Epithelial cell of prostate (primary cell): ENCODE results near the gene PCSK7.
"Not testable (repeated sequence)": the region's sequence is repeated elsewhere in the genome, so short reads cannot be mapped to it uniquely, and the experiment has no call there.

Experiments
- DNase-seq: peaks from one replicate; pipeline ENCODE4 v3.0.0-alpha.2; 2011; ENCODE audit warnings: low read depth, low spot score
- H3K27ac ChIP-seq: fragments of 450-650 bp; 2 replicates; pipeline ENCODE4 v1.5.1; 2017; ENCODE audit warnings: mild to moderate bottlenecking

PCSK7 gene

GRCh38 chr11:117231842-117232091, at the start of gene PCSK7:
PCSK7 (minus strand) TSS chr11:117232073; CDS start chr11:117229844, 2,229 bp downstream.
- DNase-seq = no peak
- H3K27ac ChIP-seq = peak within 1 kb of the TSS; percentile 80

GRCh38 chr11:117281159-117281558, 49.3 kb upstream of the PCSK7 start:
- no peak for DNase-seq
- H3K27ac ChIP-seq = peak overlapping the region; percentile 35

- DNase-seq = no peak
- H3K27ac ChIP-seq = no peak overlapping the region
Observed at GRCh38 chr11:117279711-117280376, 48.0 kb upstream of the PCSK7 start.

GRCh38 chr11:117278347-117278746, 46.5 kb upstream of the PCSK7 start:
- H3K27ac ChIP-seq = no peak overlapping the region
- no peak for DNase-seq

GRCh38 chr11:117273550-117274289, 41.8 kb upstream of the PCSK7 start:
- DNase-seq = no peak
- H3K27ac ChIP-seq = no peak overlapping the region

- H3K27ac ChIP-seq, DNase-seq: not testable (repeated sequence)
Observed at GRCh38 chr11:117272175-117272574, 40.3 kb upstream of the PCSK7 start.

- no peak for DNase-seq
- no peak overlapping the region for H3K27ac ChIP-seq
Observed at GRCh38 chr11:117271208-117271607, 39.3 kb upstream of the PCSK7 start.

GRCh38 chr11:117269856-117270255, 38.0 kb upstream of the PCSK7 start:
- H3K27ac ChIP-seq = no peak overlapping the region
- no peak for DNase-seq

- no peak for DNase-seq
Observed at GRCh38 chr11:117265745-117266144, 33.9 kb upstream of the PCSK7 start.

GRCh38 chr11:117264624-117265323, 32.9 kb upstream of the PCSK7 start:
- DNase-seq = not testable (repeated sequence)

More at GRCh38 chr11:117265745-117266144, 33.9 kb upstream of the PCSK7 start:
- no peak overlapping the region for H3K27ac ChIP-seq

GRCh38 chr11:117259417-117259816, 27.5 kb upstream of the PCSK7 start:
- no peak for DNase-seq
- no peak overlapping the region for H3K27ac ChIP-seq

More at GRCh38 chr11:117264624-117265323, 32.9 kb upstream of the PCSK7 start:
- H3K27ac ChIP-seq = not testable (repeated sequence)

GRCh38 chr11:117258576-117258975, 26.7 kb upstream of the PCSK7 start:
- no peak overlapping the region for H3K27ac ChIP-seq
- no peak for DNase-seq

GRCh38 chr11:117256573-117256972, 24.7 kb upstream of the PCSK7 start:
- peak overlapping the region; percentile 16 for H3K27ac ChIP-seq
- peak; percentile 26 for DNase-seq

GRCh38 chr11:117255966-117256365, 24.1 kb upstream of the PCSK7 start:
- peak overlapping the region; percentile 16 for H3K27ac ChIP-seq
- DNase-seq = no peak

- no peak for DNase-seq
- H3K27ac ChIP-seq = no peak overlapping the region
Observed at GRCh38 chr11:117251506-117251905, 19.6 kb upstream of the PCSK7 start.

GRCh38 chr11:117249571-117249970, 17.7 kb upstream of the PCSK7 start:
- no peak overlapping the region for H3K27ac ChIP-seq
- DNase-seq = no peak

GRCh38 chr11:117248341-117248740, 16.5 kb upstream of the PCSK7 start:
- H3K27ac ChIP-seq = no peak overlapping the region
- DNase-seq = no peak

GRCh38 chr11:117239295-117239694, 7.4 kb upstream of the PCSK7 start:
- peak overlapping the region; percentile 46 for H3K27ac ChIP-seq
- peak; percentile 66 for DNase-seq

- no peak overlapping the region for H3K27ac ChIP-seq
- no peak for DNase-seq
Observed at GRCh38 chr11:117238221-117238620, 6.3 kb upstream of the PCSK7 start.

GRCh38 chr11:117232911-117233409, 1.1 kb upstream of the PCSK7 start:
- peak overlapping the region; percentile 80 for H3K27ac ChIP-seq
- DNase-seq = no peak
